PC-3 (cell line): ENCODE measurements around the gene LRRC28. TPM values are rescaled to one million over a fixed set of nuclear protein-coding genes. Genes with fewer than 3 reads are reported as not detected.

Experiments used
- ATAC-seq: fragments of 200-7000 bp; cut with Tn5 transposase; 2 replicates; pipeline ENCODE4 v1.9.1; 2020; ENCODE audit warnings: mild to moderate bottlenecking, moderate library complexity
- BruUV-seq: library from RNA; stranded (reverse); fragments of 400-500 nt; replicated peaks from 2 replicates; lab custom pipeline; 2021; lab: Mats Ljungman, UMichigan
- CTCF ChIA-PET: fragments of 300-600 bp; sonication (Branson Sonifier 250); formaldehyde crosslinking; loops from one replicate; lab custom pipeline; 2022; ENCODE audit warnings: antibody characterized with exemption; lab: Charles Lee
- POLR2A ChIA-PET: fragments of 300-600 bp; sonication (Branson Sonifier 250); formaldehyde crosslinking; loops from one replicate; lab custom pipeline; 2022; ENCODE audit warnings: antibody characterized with exemption; ENCODE audit not compliant: unreplicated experiment; lab: Charles Lee
- DNase-seq: peaks from one replicate; pipeline ENCODE4 v3.0.0-alpha.2; 2015
- H2AFZ ChIP-seq: fragments of 300-600 bp; sonication (generic); 2 replicates; pipeline ENCODE4 v1.6.0; 2016; ENCODE audit warnings: antibody characterized with exemption, low read length
- H3F3A ChIP-seq: fragments of 300-600 bp; sonication (generic); one replicate; pipeline ENCODE4 v1.6.0; 2017; ENCODE audit warnings: antibody characterized with exemption, low read length, control low read depth, mild to moderate bottlenecking; ENCODE audit not compliant: unreplicated experiment
- H3K27ac ChIP-seq: fragments of 300-600 bp; sonication (generic); 2 replicates; pipeline ENCODE4 v1.5.1; 2016; ENCODE audit warnings: mild to moderate bottlenecking, low read length
- H3K27me3 ChIP-seq: fragments of 300-600 bp; sonication (generic); 2 replicates; pipeline ENCODE4 v1.6.1; 2016; ENCODE audit warnings: low read length, mixed read lengths
- H3K36me3 ChIP-seq: fragments of 300-600 bp; sonication (generic); 2 replicates; pipeline ENCODE4 v1.6.1; 2016; ENCODE audit warnings: low read depth, mixed run types, low read length, mixed read lengths
- H3K4me1 ChIP-seq: fragments of 300-600 bp; sonication (generic); 2 replicates; pipeline ENCODE4 v1.5.1; 2016; ENCODE audit warnings: low read length; ENCODE audit not compliant: insufficient read depth
- H3K4me2 ChIP-seq: fragments of 300-600 bp; sonication (generic); 2 replicates; pipeline ENCODE4 v1.6.0; 2016; ENCODE audit warnings: low read length
- H3K4me3 ChIP-seq: fragments of 300-600 bp; sonication (generic); 2 replicates; pipeline ENCODE4 v1.5.1; 2016; ENCODE audit warnings: mild to moderate bottlenecking, low read length, mixed read lengths
- H3K79me2 ChIP-seq: fragments of 300-600 bp; sonication (generic); 2 replicates; pipeline ENCODE4 v1.6.1; 2017; ENCODE audit warnings: low read length, mixed read lengths
- H3K9ac ChIP-seq: fragments of 300-600 bp; sonication (generic); 2 replicates; pipeline ENCODE4 v1.6.0; 2016; ENCODE audit warnings: mild to moderate bottlenecking, low read length
- H3K9me2 ChIP-seq: fragments of 300-600 bp; sonication (generic); replicated peaks from 2 replicates; pipeline ENCODE4 v1.6.1; 2016; ENCODE audit warnings: mixed run types, low read length, mixed read lengths
- H3K9me3 ChIP-seq: fragments of 300-600 bp; sonication (generic); 2 replicates; pipeline ENCODE4 v1.6.1; 2016; ENCODE audit warnings: low read length, mixed read lengths
- H4K20me1 ChIP-seq: fragments of 300-600 bp; sonication (generic); 2 replicates; pipeline ENCODE4 v1.6.1; 2016; ENCODE audit warnings: low read length, mixed read lengths
- EZH2 ChIP-seq: fragments of 300-600 bp; sonication (generic); IDR thresholded peaks from one replicate; pipeline ENCODE4 v1.6.1; 2017; ENCODE audit warnings: antibody characterized with exemption, mild to moderate bottlenecking, low read length; ENCODE audit not compliant: unreplicated experiment
- EZH2phosphoT487 ChIP-seq: fragments of 300-600 bp; sonication (generic); IDR thresholded peaks from 2 replicates; pipeline ENCODE4 v1.6.1; 2018; ENCODE audit warnings: mild to moderate bottlenecking, antibody characterized with exemption, low read length, borderline replicate concordance
- intact Hi-C: fragments of 100-400 bp; cut with micrococcal nuclease; formaldehyde crosslinking; loops from 2 replicates; pipeline ENCODE4 v1.9.0; 2023
- total RNA-seq: library from RNA; depleted of rRNA; stranded (reverse); fragments of >200 nt; gene quantifications from 2 replicates; pipeline ENCODE4 v1.2.3, GENCODE V29; 2014
- TF ChIP-seq, protein P1 (sequence below): fragments of 300-600 bp; sonication (generic); conservative IDR thresholded peaks from 2 replicates; pipeline ENCODE4 v1.5.1; 2017; ENCODE audit warnings: antibody characterized with exemption, low read depth, mild to moderate bottlenecking, low read length

LRRC28 gene
- total RNA-seq, 1 experiment from 2014 or later, result 10.6 TPM

DNA sequence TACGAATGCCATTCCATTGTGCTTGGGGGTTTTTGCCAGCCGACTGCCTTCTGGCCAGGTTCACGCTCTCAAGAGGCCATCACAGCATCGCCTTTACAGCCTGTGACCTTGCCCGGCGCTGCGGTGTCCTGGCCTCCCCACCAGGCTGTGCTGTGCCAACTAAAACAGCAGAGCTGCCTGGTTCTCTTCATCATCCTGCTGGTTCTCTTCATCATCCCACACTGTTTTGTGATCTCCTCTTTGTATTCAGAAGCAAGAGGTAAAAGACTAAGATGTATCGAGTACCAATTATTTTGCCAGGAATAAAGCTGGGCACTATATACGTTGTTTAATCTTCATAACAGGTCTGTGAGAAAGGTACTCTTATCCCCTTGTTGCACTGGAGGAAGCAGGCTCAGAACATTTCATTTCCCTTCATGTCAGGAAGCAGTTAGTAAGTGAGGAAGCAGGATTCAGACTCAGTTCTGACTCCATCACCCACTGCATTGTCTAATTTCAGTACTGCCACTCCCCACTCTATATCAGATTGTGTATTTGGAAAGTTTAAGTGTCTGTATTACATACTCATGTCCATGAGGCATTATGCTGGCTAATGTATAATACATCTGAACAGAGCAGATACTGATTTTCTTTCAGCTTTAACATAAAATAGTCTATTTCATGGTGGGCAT lies 92.7 kb downstream of the LRRC28 start:
- no peak for DNase-seq
- TF ChIP-seq EZH2 (no peak), EZH2phosphoT487 (no peak)
- TF ChIP-seq, protein P1, sequence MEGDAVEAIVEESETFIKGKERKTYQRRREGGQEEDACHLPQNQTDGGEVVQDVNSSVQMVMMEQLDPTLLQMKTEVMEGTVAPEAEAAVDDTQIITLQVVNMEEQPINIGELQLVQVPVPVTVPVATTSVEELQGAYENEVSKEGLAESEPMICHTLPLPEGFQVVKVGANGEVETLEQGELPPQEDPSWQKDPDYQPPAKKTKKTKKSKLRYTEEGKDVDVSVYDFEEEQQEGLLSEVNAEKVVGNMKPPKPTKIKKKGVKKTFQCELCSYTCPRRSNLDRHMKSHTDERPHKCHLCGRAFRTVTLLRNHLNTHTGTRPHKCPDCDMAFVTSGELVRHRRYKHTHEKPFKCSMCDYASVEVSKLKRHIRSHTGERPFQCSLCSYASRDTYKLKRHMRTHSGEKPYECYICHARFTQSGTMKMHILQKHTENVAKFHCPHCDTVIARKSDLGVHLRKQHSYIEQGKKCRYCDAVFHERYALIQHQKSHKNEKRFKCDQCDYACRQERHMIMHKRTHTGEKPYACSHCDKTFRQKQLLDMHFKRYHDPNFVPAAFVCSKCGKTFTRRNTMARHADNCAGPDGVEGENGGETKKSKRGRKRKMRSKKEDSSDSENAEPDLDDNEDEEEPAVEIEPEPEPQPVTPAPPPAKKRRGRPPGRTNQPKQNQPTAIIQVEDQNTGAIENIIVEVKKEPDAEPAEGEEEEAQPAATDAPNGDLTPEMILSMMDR, result peak; percentile 40
- ATAC-seq, result no peak
- POLR2A ChIA-PET, result no interaction called here
- Histone ChIP-seq H3K9me2 (no peaks in the 10 kb centered on the region), H3K27me3 (no peaks in the 10 kb centered on the region), H2AFZ (no peak overlapping the region), H4K20me1 (no peaks in the 10 kb centered on the region), H3K4me3 (no peak overlapping the region), H3K27ac (no peak overlapping the region), H3K79me2 (no peaks in the 10 kb centered on the region), H3K9ac (no peak overlapping the region), H3K9me3 (0 out of 2 replicates have a peak, but pooled peaks cover 1% of the 10 kb centered on the region), H3F3A (no peaks in the 10 kb centered on the region), H3K4me2 (no peak overlapping the region), H3K36me3 (no peaks in the 10 kb centered on the region), H3K4me1 (peaks cover 15% of the 10 kb centered on the region; the same call in 1 of the 2 replicates)
- BruUV-seq, result no TSS peak
- intact Hi-C loops, result no loop called here
- CTCF ChIA-PET, result no interaction called here

DNA sequence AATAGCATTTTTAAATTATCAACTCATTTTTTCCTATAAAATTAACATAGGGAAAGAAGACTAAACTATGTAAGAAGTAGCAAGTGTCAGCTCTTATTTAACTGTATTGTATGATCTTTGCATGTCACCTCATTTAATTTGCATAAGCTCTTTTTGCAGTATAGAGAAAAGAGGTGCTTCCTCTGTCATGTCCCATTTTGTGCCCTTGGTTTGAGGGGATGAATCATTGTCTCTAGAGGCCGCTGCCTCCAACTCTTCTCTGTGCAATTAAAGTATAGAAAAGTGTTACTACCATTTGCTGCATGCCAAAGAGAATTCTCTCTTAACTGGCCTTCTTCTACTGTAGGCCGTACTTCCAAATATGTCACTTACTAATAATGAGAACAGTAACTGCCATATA lies 93.4 kb downstream of the LRRC28 start:
- H4K20me1 ChIP-seq, result no peaks in the 10 kb centered on the region
- peaks cover 15% of the 10 kb centered on the region; the same call in 1 of the 2 replicates for H3K4me1 ChIP-seq
- TF ChIP-seq EZH2phosphoT487 (no peak), EZH2 (no peak)
- TF ChIP-seq, protein P1, result no peak
- H3K36me3 ChIP-seq, result no peaks in the 10 kb centered on the region
- CTCF ChIA-PET, result no interaction called here
- no peak overlapping the region for H3K4me3 ChIP-seq
- no peak overlapping the region for H2AFZ ChIP-seq
- H3K9ac ChIP-seq, result no peak overlapping the region
- POLR2A ChIA-PET, result no interaction called here
- H3K9me2 ChIP-seq, result no peaks in the 10 kb centered on the region
- no peaks in the 10 kb centered on the region for H3K79me2 ChIP-seq
- intact Hi-C loops, result no loop called here
- no peaks in the 10 kb centered on the region for H3K27me3 ChIP-seq
- no peaks in the 10 kb centered on the region for H3F3A ChIP-seq
- H3K4me2 ChIP-seq, result no peak overlapping the region
- DNase-seq, result no peak
- H3K27ac ChIP-seq, result no peak overlapping the region
- no peak for ATAC-seq
- H3K9me3 ChIP-seq, result 0 out of 2 replicates have a peak, but pooled peaks cover 6% of the 10 kb centered on the region
- no TSS peak for BruUV-seq

DNA sequence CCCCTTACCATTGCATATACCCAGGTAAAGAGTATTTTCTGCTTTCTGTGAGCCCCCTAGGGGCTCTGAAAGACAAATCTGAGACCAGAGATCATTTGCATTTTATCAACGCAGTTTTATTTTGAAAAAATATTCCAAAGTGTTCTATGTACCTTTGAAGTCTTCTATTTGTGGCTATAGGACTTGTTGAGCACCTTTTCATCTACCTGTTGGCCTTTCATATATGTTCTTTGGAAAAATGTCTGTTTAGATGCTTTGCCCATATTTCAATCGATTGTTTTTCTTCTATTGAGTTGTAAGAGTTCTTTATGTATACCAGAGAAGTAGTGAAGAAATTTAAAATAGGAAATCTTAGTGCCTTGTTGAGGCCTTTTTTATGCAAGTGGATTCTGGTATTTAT lies 94.0 kb downstream of the LRRC28 start:
- no peak overlapping the region for H3K4me3 ChIP-seq
- no TSS peak for BruUV-seq
- no peaks in the 10 kb centered on the region for H4K20me1 ChIP-seq
- H3K4me2 ChIP-seq, result no peak overlapping the region
- ATAC-seq (no peak), DNase-seq (no peak)
- TF ChIP-seq EZH2phosphoT487 (no peak), EZH2 (no peak)
- TF ChIP-seq, protein P1, result no peak
- ChIA-PET CTCF (no interaction called here), POLR2A (no interaction called here)
- H3K36me3 ChIP-seq, result no peaks in the 10 kb centered on the region
- no peaks in the 10 kb centered on the region for H3F3A ChIP-seq
- H3K9ac ChIP-seq, result no peak overlapping the region
- H3K79me2 ChIP-seq, result no peaks in the 10 kb centered on the region
- intact Hi-C loops, result no loop called here
- H3K4me1 ChIP-seq, result peaks cover 15% of the 10 kb centered on the region; the same call in 1 of the 2 replicates
- H3K9me2 ChIP-seq, result no peaks in the 10 kb centered on the region
- H3K27ac ChIP-seq, result no peak overlapping the region
- H3K27me3 ChIP-seq, result no peaks in the 10 kb centered on the region
- no peak overlapping the region for H2AFZ ChIP-seq
- 0 out of 2 replicates have a peak, but pooled peaks cover 6% of the 10 kb centered on the region for H3K9me3 ChIP-seq
